ENCODE data around the gene ARAP2. TPM values are rescaled to one million over a fixed set of nuclear protein-coding genes. Genes with fewer than 3 reads are reported as not detected.

Gene ARAP2
- total RNA-seq, 6 experiments from 2014 or later, result 6.4 to 15.4 (median 10.2) TPM

DNA sequence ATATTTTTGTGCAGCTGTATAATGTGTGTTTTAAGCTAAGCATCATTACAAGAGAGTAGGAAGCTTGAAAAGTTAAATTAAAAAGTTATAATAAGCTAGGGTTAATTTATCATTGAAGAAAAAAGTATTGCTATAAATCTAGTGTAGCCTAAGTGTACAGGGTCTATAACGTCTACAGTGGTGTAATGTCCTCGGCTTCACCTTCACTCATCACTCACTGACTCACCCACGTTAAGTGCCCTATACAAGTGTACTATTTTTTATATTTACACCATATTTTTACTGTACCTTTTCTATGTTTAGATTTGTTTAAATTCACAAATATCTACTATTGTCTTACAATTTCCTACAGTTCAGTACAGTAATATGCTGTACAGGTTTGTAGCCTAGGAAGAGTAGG is 23.5 kb downstream of the ARAP2 start:
- no peaks in the 10 kb centered on the region for H3K27me3 ChIP-seq
- no peak overlapping the region for H3K27ac ChIP-seq
- no peaks in the 10 kb centered on the region for H3K36me3 ChIP-seq
- H3K4me1 ChIP-seq, result peaks cover 0 to 8% (median 0%) of the 10 kb centered on the region in 4 donors
- no peak overlapping the region for H3K4me3 ChIP-seq
- DNase-seq (no peak), ATAC-seq (no peak)
- intact Hi-C loops (cut with DNase I), result no loop called here
- 88% methylated on average over 2 of the region's 3 CpGs for WGBS (ENCODE audit: insufficient coverage, low coverage, low lambda C conversion rate, missing lambda C conversion rate)
- no peak for TF ChIP-seq POLR2A (IDR thresholded peaks at IDR 0.05)
- TF ChIP-seq, protein P1, sequence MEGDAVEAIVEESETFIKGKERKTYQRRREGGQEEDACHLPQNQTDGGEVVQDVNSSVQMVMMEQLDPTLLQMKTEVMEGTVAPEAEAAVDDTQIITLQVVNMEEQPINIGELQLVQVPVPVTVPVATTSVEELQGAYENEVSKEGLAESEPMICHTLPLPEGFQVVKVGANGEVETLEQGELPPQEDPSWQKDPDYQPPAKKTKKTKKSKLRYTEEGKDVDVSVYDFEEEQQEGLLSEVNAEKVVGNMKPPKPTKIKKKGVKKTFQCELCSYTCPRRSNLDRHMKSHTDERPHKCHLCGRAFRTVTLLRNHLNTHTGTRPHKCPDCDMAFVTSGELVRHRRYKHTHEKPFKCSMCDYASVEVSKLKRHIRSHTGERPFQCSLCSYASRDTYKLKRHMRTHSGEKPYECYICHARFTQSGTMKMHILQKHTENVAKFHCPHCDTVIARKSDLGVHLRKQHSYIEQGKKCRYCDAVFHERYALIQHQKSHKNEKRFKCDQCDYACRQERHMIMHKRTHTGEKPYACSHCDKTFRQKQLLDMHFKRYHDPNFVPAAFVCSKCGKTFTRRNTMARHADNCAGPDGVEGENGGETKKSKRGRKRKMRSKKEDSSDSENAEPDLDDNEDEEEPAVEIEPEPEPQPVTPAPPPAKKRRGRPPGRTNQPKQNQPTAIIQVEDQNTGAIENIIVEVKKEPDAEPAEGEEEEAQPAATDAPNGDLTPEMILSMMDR (IDR thresholded peaks at IDR 0.05), result no peak
- H3K9me3 ChIP-seq, result no peaks in the 10 kb centered on the region

DNA sequence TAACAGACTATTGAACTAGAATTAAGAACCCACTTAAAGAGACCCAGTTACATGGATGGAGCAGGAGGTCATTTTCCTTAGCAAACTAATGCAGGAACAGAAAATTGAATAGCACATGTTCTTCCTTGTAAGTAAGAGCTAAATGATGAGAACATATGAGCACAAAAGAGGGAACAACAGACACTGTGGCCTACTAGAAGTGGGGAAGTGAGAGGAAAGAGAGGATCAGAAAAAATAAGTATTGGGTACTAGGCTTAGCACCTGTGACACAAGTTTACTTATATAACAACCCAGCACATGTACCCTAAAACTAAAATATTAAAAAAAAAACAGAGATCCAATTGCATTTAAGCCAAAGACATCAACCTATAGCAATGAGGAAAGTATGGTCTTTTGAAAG is 26.2 kb downstream of the ARAP2 start:
- Histone ChIP-seq H3K9me3 (no peaks in the 10 kb centered on the region), H3K36me3 (no peaks in the 10 kb centered on the region), H3K27ac (no peak overlapping the region), H3K4me1 (peaks cover 0 to 6% (median 0%) of the 10 kb centered on the region in 4 donors), H3K4me3 (no peak overlapping the region), H3K27me3 (no peaks in the 10 kb centered on the region)
- TF ChIP-seq POLR2A (IDR thresholded peaks at IDR 0.05), result no peak
- TF ChIP-seq, protein P1 (IDR thresholded peaks at IDR 0.05), result no peak
- ATAC-seq, result peak in 1 of 4 donors; percentile 31
- DNase-seq, result no peak
- intact Hi-C loops (cut with DNase I), result no loop called here

DNA sequence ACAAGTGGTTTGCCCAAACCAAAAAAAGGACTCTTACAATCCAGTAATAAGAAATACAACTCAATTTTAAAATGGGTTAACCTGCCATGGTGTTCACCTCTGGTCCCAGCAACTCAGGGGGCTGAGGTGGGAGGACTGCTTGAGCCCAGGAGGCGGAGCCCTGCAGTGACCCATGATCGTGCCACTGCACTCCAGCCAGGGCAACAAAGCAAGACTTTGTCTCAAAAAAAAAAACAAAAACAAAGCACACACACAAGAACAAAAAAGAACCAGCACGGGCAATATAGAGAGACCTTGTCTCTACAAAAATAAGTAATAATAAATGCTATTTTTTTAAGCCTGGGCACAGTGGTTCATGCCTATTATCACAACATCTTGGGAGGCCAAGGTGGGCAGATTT is 28.7 kb downstream of the ARAP2 start:
- H3K4me3 ChIP-seq, result no peak overlapping the region
- no peak for ATAC-seq
- 78% methylated on average over 3 of the region's 3 CpGs for WGBS (ENCODE audit: insufficient coverage, low coverage, low lambda C conversion rate, missing lambda C conversion rate)
- no peaks in the 10 kb centered on the region for H3K36me3 ChIP-seq
- no peak overlapping the region for H3K27ac ChIP-seq
- DNase-seq, result no peak
- H3K27me3 ChIP-seq, result no peaks in the 10 kb centered on the region
- H3K4me1 ChIP-seq, result no peaks in the 10 kb centered on the region
- intact Hi-C loops (cut with DNase I), result no loop called here
- H3K9me3 ChIP-seq, result no peaks in the 10 kb centered on the region
- no peak for TF ChIP-seq POLR2A (IDR thresholded peaks at IDR 0.05)
- TF ChIP-seq, protein P1 (IDR thresholded peaks at IDR 0.05), result no peak

DNA sequence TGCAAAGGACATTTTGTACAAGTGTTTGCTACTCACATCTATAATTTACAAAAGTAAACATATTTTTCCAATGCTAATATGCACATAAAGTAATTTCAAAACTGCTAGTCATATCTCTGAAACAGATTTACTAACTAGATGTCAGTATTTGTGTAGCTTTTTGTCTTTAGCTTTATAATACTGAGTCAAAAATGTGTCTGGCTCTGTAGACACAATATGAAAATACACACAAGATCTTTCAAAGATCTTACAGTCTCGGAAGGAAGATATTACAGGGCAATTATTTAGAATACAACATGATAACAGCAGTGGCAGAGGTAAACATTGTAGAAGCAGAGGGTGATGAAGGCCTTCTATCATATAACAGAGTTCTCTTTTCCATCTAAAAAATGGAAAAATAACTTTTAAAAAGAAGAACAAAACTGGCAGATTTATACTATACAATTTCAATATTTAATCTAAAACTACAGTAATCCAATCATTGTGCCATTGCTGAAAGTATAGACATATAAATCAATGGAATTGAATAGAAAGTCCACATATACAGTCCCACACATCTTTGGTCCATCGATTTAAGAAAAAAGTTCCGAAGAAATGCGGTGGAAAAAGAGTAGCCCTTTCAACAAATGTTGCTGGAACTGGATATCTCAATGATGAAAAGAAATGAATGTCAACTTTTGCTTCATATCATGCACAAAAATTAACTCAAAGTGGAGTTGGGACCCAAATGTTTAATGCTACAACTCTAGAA is 29.4 kb downstream of the ARAP2 start:
- Histone ChIP-seq H3K36me3 (peaks cover 0 to 2% (median 0%) of the 10 kb centered on the region in 4 donors), H3K4me3 (no peak overlapping the region), H3K9me3 (no peaks in the 10 kb centered on the region), H3K4me1 (no peaks in the 10 kb centered on the region), H3K27ac (no peak overlapping the region), H3K27me3 (no peaks in the 10 kb centered on the region)
- ATAC-seq (no peak), DNase-seq (no peak)
- WGBS (ENCODE audit: insufficient coverage, low coverage, low lambda C conversion rate, missing lambda C conversion rate), result 64% methylated on average over 4 of the region's 4 CpGs
- TF ChIP-seq, protein P1 (IDR thresholded peaks at IDR 0.05), result no peak
- no peak for TF ChIP-seq POLR2A (IDR thresholded peaks at IDR 0.05)
- intact Hi-C loops (cut with DNase I), result no loop called here
